ENCODE measurements around the gene SLC7A4. TPM values are rescaled to one million over a fixed set of nuclear protein-coding genes. Genes with fewer than 3 reads are reported as not detected.
A peak's percentile ranks its signal among the peaks of the same experiment; 100 is the strongest.

The SLC7A4 gene
- total RNA-seq, 4 donors from 2014 or later = 2.5 to 11.7 (median 4.5) TPM

DNA sequence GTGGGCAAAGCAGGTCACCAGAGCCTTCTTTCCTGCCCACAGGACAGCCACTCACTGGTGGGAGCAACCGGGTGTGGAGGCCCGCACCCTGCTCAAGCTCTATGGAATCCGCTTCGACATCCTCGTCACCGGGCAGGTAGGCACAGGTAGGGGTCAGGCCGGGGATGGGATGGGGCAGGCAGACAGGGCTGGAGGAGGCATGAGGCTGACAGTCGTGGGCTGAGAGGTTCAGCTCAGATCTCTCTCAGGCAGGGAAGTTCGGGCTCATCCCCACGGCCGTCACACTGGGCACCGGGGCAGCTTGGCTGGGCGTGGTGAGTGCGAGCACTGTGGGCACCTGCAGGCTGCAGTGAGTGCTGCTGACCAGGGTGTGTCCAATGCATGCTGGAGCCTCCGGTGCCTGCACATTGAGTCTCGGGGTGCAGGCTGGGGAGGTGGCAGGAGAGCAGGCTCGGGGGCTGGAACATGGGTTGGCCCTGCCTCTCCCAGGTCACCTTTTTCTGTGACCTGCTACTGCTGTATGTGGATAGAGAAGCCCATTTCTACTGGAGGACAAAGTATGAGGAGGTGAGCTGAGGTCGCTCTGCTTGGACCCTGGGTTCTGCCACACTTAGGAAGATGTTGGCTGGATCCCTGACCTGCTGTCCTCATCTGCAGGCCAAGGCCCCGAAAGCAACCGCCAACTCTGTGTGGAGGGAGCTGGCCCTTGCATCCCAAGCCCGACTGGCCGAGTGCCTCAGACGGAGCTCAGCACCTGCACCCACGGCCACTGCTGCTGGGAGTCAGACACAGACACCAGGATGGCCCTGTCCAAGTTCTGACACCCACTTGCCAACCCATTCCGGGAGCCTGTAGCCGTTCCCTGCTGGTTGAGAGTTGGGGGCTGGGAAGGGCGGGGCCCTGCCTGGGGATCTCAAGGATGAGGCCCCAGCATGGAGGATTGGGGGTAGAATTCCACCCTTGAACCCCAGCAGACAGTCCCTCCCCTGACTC lies 6.3 kb downstream of the SLC7A4 start:
- Histone ChIP-seq H3K4me3 (peak overlapping the region in 1 of 4 donors; percentile 4), H3K36me3 (no peaks in the 10 kb centered on the region), H3K27me3 (peaks cover 0 to 29% (median 0%) of the 10 kb centered on the region in 4 donors), H3K9me3 (no peaks in the 10 kb centered on the region), H3K4me1 (peaks cover 15 to 30% (median 17%) of the 10 kb centered on the region in 3 donors), H3K27ac (peak overlapping the region in 3 of 4 donors; percentile 59 to 67 (median 62))
- 52 to 70% methylated on average over 10 to 11 of the region's 27 CpGs for WGBS, 2 donors
- intact Hi-C loops (cut with DNase I) = no loop called here
- TF ChIP-seq POLR2A (IDR thresholded peaks at IDR 0.05) = no peak
- TF ChIP-seq, protein P1, sequence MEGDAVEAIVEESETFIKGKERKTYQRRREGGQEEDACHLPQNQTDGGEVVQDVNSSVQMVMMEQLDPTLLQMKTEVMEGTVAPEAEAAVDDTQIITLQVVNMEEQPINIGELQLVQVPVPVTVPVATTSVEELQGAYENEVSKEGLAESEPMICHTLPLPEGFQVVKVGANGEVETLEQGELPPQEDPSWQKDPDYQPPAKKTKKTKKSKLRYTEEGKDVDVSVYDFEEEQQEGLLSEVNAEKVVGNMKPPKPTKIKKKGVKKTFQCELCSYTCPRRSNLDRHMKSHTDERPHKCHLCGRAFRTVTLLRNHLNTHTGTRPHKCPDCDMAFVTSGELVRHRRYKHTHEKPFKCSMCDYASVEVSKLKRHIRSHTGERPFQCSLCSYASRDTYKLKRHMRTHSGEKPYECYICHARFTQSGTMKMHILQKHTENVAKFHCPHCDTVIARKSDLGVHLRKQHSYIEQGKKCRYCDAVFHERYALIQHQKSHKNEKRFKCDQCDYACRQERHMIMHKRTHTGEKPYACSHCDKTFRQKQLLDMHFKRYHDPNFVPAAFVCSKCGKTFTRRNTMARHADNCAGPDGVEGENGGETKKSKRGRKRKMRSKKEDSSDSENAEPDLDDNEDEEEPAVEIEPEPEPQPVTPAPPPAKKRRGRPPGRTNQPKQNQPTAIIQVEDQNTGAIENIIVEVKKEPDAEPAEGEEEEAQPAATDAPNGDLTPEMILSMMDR (IDR thresholded peaks at IDR 0.05) = no peak
- DNase-seq = no peak

DNA sequence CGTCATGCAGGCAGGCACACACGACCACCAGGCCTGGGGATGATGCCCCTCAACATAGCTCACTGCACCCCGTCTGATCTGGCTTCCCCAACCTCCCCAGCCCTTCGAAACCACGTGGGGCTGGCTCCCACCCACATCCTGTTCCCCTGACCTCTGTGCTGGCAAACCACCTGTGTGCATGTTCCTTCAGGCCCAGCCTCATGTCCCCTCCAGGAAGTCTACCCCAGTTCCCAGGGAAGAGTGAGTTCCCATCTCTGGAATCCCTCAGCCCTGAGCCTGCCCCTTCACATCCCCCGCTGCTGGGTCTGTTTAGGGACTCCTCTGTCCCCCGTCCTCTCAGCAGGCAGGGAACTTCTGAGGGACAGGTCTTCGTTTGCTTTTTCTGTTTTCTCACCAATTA lies 7.1 kb downstream of the SLC7A4 start:
- Histone ChIP-seq H3K4me3 (no peak overlapping the region), H3K4me1 (peaks cover 15 to 30% (median 17%) of the 10 kb centered on the region in 3 donors), H3K27ac (peak overlapping the region in 3 of 4 donors; percentile 59 to 67 (median 62)), H3K36me3 (no peaks in the 10 kb centered on the region), H3K27me3 (peaks cover 0 to 21% (median 0%) of the 10 kb centered on the region in 4 donors), H3K9me3 (no peaks in the 10 kb centered on the region)
- TF ChIP-seq, protein P1 (IDR thresholded peaks at IDR 0.05) = no peak
- TF ChIP-seq POLR2A (IDR thresholded peaks at IDR 0.05) = no peak
- DNase-seq = no peak
- WGBS, 2 donors = 39 to 46% methylated on average over 5 to 8 of the region's 8 CpGs
- intact Hi-C loops (cut with DNase I) = no loop called here

DNA sequence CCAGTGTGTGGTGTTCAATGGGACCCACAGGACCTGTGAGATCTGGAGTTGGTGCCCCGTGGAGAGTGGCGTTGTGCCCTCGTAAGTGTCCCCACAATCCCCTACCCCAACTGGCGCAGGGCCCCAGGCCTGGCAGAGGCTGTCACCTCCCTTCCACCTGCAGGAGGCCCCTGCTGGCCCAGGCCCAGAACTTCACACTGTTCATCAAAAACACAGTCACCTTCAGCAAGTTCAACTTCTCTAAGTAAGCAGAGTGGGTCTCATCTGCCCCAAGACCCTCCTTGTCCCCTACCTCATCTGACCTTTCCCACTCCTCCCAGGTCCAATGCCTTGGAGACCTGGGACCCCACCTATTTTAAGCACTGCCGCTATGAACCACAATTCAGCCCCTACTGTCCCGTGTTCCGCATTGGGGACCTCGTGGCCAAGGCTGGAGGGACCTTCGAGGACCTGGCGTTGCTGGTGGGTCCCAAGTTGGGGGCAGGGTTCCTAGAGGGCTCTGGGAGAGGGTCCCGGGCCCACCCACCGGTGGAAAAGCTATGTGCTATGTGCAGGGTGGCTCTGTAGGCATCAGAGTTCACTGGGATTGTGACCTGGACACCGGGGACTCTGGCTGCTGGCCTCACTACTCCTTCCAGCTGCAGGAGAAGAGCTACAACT lies 9.3 kb downstream of the SLC7A4 start:
- H3K36me3 ChIP-seq = no peaks in the 10 kb centered on the region
- peaks cover 0 to 1% (median 0%) of the 10 kb centered on the region in 4 donors for H3K27me3 ChIP-seq
- H3K9me3 ChIP-seq = no peaks in the 10 kb centered on the region
- 96 to 100% methylated on average over 1 to 4 of the region's 13 CpGs for WGBS, 2 donors
- intact Hi-C loops (cut with DNase I) = no loop called here
- no peak overlapping the region for H3K27ac ChIP-seq
- no peak for TF ChIP-seq POLR2A (IDR thresholded peaks at IDR 0.05)
- TF ChIP-seq, protein P1 (IDR thresholded peaks at IDR 0.05) = no peak
- no peak for DNase-seq
- peaks cover 15 to 30% (median 17%) of the 10 kb centered on the region in 3 donors for H3K4me1 ChIP-seq
- no peak overlapping the region for H3K4me3 ChIP-seq

DNA sequence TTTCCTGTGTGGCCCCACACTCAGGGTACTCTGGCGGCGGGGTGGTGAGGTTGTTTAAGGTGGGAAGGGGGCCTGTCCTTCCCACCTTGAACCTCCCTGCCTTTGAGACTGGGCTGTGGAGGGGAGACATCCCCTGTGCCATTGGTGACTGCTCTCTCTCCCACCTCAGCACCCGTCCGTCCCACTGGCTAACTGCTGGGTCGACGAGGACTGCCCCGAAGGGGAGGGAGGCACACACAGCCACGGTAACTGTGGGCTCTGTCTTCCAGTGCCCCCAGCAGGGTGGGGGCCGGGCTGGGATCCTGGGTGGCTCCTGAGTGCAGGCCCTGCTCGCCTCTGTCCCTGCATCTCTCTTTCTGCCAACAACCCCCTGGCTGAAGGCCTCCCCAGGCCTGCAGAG lies 9.9 kb downstream of the SLC7A4 start:
- no peak for TF ChIP-seq POLR2A (IDR thresholded peaks at IDR 0.05)
- TF ChIP-seq, protein P1 (IDR thresholded peaks at IDR 0.05) = no peak
- H3K9me3 ChIP-seq = no peaks in the 10 kb centered on the region
- no peak for DNase-seq
- 77 to 94% methylated on average over 2 to 5 of the region's 10 CpGs for WGBS, 2 donors
- no peak overlapping the region for H3K27ac ChIP-seq
- intact Hi-C loops (cut with DNase I) = no loop called here
- H3K27me3 ChIP-seq = no peaks in the 10 kb centered on the region
- H3K36me3 ChIP-seq = no peaks in the 10 kb centered on the region
- peaks cover 15 to 26% (median 17%) of the 10 kb centered on the region in 3 donors for H3K4me1 ChIP-seq
- H3K4me3 ChIP-seq = no peak overlapping the region

All from esophagus squamous epithelium (tissue), 5 donors.